Measurements from ENCODE around the gene CCL21. TPM values are rescaled to one million over a fixed set of nuclear protein-coding genes. Genes with fewer than 3 reads are reported as not detected.

The CCL21 gene
- total RNA-seq, 1 experiment from 2014 or later = not detected

GRCh38 chr9:34701023-34701768, 8.7 kb downstream of the CCL21 start:
- peak; percentile 89 for DNase-seq
- Histone ChIP-seq H3K9me3 (ENCODE audit: low read length) (no peaks in the 10 kb centered on the region), H3K27ac (ENCODE audit: low read length) (no peak overlapping the region), H3K9me2 (replicated peaks; ENCODE audit: insufficient read depth, low read length) (no peaks in the 10 kb centered on the region), H3K36me3 (ENCODE audit: insufficient read depth, low read length) (no peaks in the 10 kb centered on the region), H3K9ac (ENCODE audit: low read length) (peak overlapping the region; percentile 47), H3K4me1 (ENCODE audit: low read length) (peaks cover 7% of the 10 kb centered on the region), H2AFZ (ENCODE audit: low read length) (peak overlapping the region; percentile 64; the same call in 1 of the 2 replicates), H3K79me2 (ENCODE audit: low read length) (no peaks in the 10 kb centered on the region), H4K20me1 (ENCODE audit: insufficient read depth, low read depth, low read length) (no peaks in the 10 kb centered on the region), H3K4me3 (ENCODE audit: low read length) (peak overlapping the region; percentile 50), H3K27me3 (ENCODE audit: low read length) (no peaks in the 10 kb centered on the region), H3K4me2 (ENCODE audit: low read depth, low read length, poor library complexity, severe bottlenecking) (peak overlapping the region; percentile 64)

- Histone ChIP-seq H3K27ac (ENCODE audit: low read length) (no peak overlapping the region), H3K27me3 (ENCODE audit: low read length) (no peaks in the 10 kb centered on the region), H3K4me1 (ENCODE audit: low read length) (no peaks in the 10 kb centered on the region), H3K9me2 (replicated peaks; ENCODE audit: insufficient read depth, low read length) (no peaks in the 10 kb centered on the region), H2AFZ (ENCODE audit: low read length) (no peak overlapping the region), H3K79me2 (ENCODE audit: low read length) (no peaks in the 10 kb centered on the region), H4K20me1 (ENCODE audit: insufficient read depth, low read depth, low read length) (no peaks in the 10 kb centered on the region), H3K4me3 (ENCODE audit: low read length) (no peak overlapping the region), H3K9me3 (ENCODE audit: low read length) (no peaks in the 10 kb centered on the region), H3K9ac (ENCODE audit: low read length) (no peak overlapping the region), H3K4me2 (ENCODE audit: low read depth, low read length, poor library complexity, severe bottlenecking) (no peak overlapping the region), H3K36me3 (ENCODE audit: insufficient read depth, low read length) (no peaks in the 10 kb centered on the region)
- no peak for DNase-seq
These were observed 15.1 kb downstream of the CCL21 start for GRCh38 chr9:34694811-34695210.

- Histone ChIP-seq H3K4me2 (ENCODE audit: low read depth, low read length, poor library complexity, severe bottlenecking) (no peak overlapping the region), H3K36me3 (ENCODE audit: insufficient read depth, low read length) (no peaks in the 10 kb centered on the region), H3K4me3 (ENCODE audit: low read length) (no peak overlapping the region), H3K4me1 (ENCODE audit: low read length) (no peaks in the 10 kb centered on the region), H3K27ac (ENCODE audit: low read length) (no peak overlapping the region), H3K9ac (ENCODE audit: low read length) (no peak overlapping the region), H3K79me2 (ENCODE audit: low read length) (no peaks in the 10 kb centered on the region), H3K27me3 (ENCODE audit: low read length) (no peaks in the 10 kb centered on the region), H3K9me3 (ENCODE audit: low read length) (no peaks in the 10 kb centered on the region), H2AFZ (ENCODE audit: low read length) (no peak overlapping the region), H4K20me1 (ENCODE audit: insufficient read depth, low read depth, low read length) (no peaks in the 10 kb centered on the region), H3K9me2 (replicated peaks; ENCODE audit: insufficient read depth, low read length) (no peaks in the 10 kb centered on the region)
- no peak for DNase-seq
These were observed 16.4 kb downstream of the CCL21 start for GRCh38 chr9:34693560-34693959.

- H3K4me1 ChIP-seq (ENCODE audit: low read length) = peaks cover 6% of the 10 kb centered on the region
- H3K9ac ChIP-seq (ENCODE audit: low read length) = no peak overlapping the region
- no peak for DNase-seq
- no peaks in the 10 kb centered on the region for H3K9me2 ChIP-seq (replicated peaks; ENCODE audit: insufficient read depth, low read length)
- H3K4me3 ChIP-seq (ENCODE audit: low read length) = no peak overlapping the region
- no peaks in the 10 kb centered on the region for H4K20me1 ChIP-seq (ENCODE audit: insufficient read depth, low read depth, low read length)
- H2AFZ ChIP-seq (ENCODE audit: low read length) = no peak overlapping the region
- H3K27me3 ChIP-seq (ENCODE audit: low read length) = no peaks in the 10 kb centered on the region
- H3K36me3 ChIP-seq (ENCODE audit: insufficient read depth, low read length) = no peaks in the 10 kb centered on the region
- no peaks in the 10 kb centered on the region for H3K79me2 ChIP-seq (ENCODE audit: low read length)
- no peak overlapping the region for H3K27ac ChIP-seq (ENCODE audit: low read length)
- no peak overlapping the region for H3K4me2 ChIP-seq (ENCODE audit: low read depth, low read length, poor library complexity, severe bottlenecking)
- no peaks in the 10 kb centered on the region for H3K9me3 ChIP-seq (ENCODE audit: low read length)
These were observed 18.0 kb downstream of the CCL21 start for GRCh38 chr9:34691936-34692315.

- no peak within 1 kb of the TSS for H3K4me2 ChIP-seq (ENCODE audit: low read depth, low read length, poor library complexity, severe bottlenecking)
- no peaks in the 10 kb centered on the region for H3K9me3 ChIP-seq (ENCODE audit: low read length)
- no peaks in the 10 kb centered on the region for H4K20me1 ChIP-seq (ENCODE audit: insufficient read depth, low read depth, low read length)
- no peak within 1 kb of the TSS for H3K4me3 ChIP-seq (ENCODE audit: low read length)
- H3K27me3 ChIP-seq (ENCODE audit: low read length) = no peaks in the 10 kb centered on the region
- no peak for DNase-seq
- no peaks in the 10 kb centered on the region for H3K36me3 ChIP-seq (ENCODE audit: insufficient read depth, low read length)
- no peak within 1 kb of the TSS for H3K27ac ChIP-seq (ENCODE audit: low read length)
- no peak within 1 kb of the TSS for H2AFZ ChIP-seq (ENCODE audit: low read length)
- H3K4me1 ChIP-seq (ENCODE audit: low read length) = peaks cover 11% of the 10 kb centered on the region
- no peaks in the 10 kb centered on the region for H3K79me2 ChIP-seq (ENCODE audit: low read length)
- no peak within 1 kb of the TSS for H3K9ac ChIP-seq (ENCODE audit: low read length)
- H3K9me2 ChIP-seq (replicated peaks; ENCODE audit: insufficient read depth, low read length) = no peaks in the 10 kb centered on the region
These were observed 18.7 kb downstream of the CCL21 start, which contains the start of gene CCL19 for GRCh38 chr9:34690983-34691935. Gene CCL19, minus strand, starts transcription at chr9:34691276. Its CDS starts 137 bp downstream, at chr9:34691139.

- H3K36me3 ChIP-seq (ENCODE audit: insufficient read depth, low read length) = no peaks in the 10 kb centered on the region
- no peak overlapping the region for H3K4me2 ChIP-seq (ENCODE audit: low read depth, low read length, poor library complexity, severe bottlenecking)
- H4K20me1 ChIP-seq (ENCODE audit: insufficient read depth, low read depth, low read length) = no peaks in the 10 kb centered on the region
- H3K4me1 ChIP-seq (ENCODE audit: low read length) = peaks cover 11% of the 10 kb centered on the region
- no peaks in the 10 kb centered on the region for H3K9me3 ChIP-seq (ENCODE audit: low read length)
- no peak overlapping the region for H2AFZ ChIP-seq (ENCODE audit: low read length)
- no peak overlapping the region for H3K4me3 ChIP-seq (ENCODE audit: low read length)
- DNase-seq = no peak
- no peak overlapping the region for H3K9ac ChIP-seq (ENCODE audit: low read length)
- no peaks in the 10 kb centered on the region for H3K9me2 ChIP-seq (replicated peaks; ENCODE audit: insufficient read depth, low read length)
- H3K27me3 ChIP-seq (ENCODE audit: low read length) = no peaks in the 10 kb centered on the region
- H3K27ac ChIP-seq (ENCODE audit: low read length) = no peak overlapping the region
- H3K79me2 ChIP-seq (ENCODE audit: low read length) = no peaks in the 10 kb centered on the region
These were observed 20.4 kb downstream of the CCL21 start for GRCh38 chr9:34689512-34689911.

- no peak overlapping the region for H3K4me3 ChIP-seq (ENCODE audit: low read length)
- H3K4me1 ChIP-seq (ENCODE audit: low read length) = peaks cover 11% of the 10 kb centered on the region
- DNase-seq = no peak
- H3K27me3 ChIP-seq (ENCODE audit: low read length) = no peaks in the 10 kb centered on the region
- no peaks in the 10 kb centered on the region for H3K79me2 ChIP-seq (ENCODE audit: low read length)
- H2AFZ ChIP-seq (ENCODE audit: low read length) = no peak overlapping the region
- no peaks in the 10 kb centered on the region for H4K20me1 ChIP-seq (ENCODE audit: insufficient read depth, low read depth, low read length)
- no peaks in the 10 kb centered on the region for H3K36me3 ChIP-seq (ENCODE audit: insufficient read depth, low read length)
- no peaks in the 10 kb centered on the region for H3K9me3 ChIP-seq (ENCODE audit: low read length)
- H3K9me2 ChIP-seq (replicated peaks; ENCODE audit: insufficient read depth, low read length) = no peaks in the 10 kb centered on the region
- H3K9ac ChIP-seq (ENCODE audit: low read length) = no peak overlapping the region
- no peak overlapping the region for H3K4me2 ChIP-seq (ENCODE audit: low read depth, low read length, poor library complexity, severe bottlenecking)
- no peak overlapping the region for H3K27ac ChIP-seq (ENCODE audit: low read length)
These were observed 20.8 kb downstream of the CCL21 start for GRCh38 chr9:34689116-34689470.

Data from Karpas-422 (cell line).